HG03060 (cell line): ENCODE data around the gene CTCFL.
"Not testable (repeated sequence)": the region's sequence is repeated elsewhere in the genome, so short reads cannot be mapped to it uniquely, and the experiment has no call there.

ENCODE experiments used
- ATAC-seq: cut with Tn5 transposase; IDR thresholded peaks from one replicate; pipeline ENCODE4 v1.9.1; 2021; ENCODE audit warnings: low read depth, moderate number of reproducible peaks; ENCODE audit not compliant: unreplicated experiment

Gene CTCFL

GRCh38 chr20:57511709-57512108 is 13.2 kb downstream of the CTCFL start:
- ATAC-seq: not testable (repeated sequence)

GRCh38 chr20:57509665-57510237 is 15.2 kb downstream of the CTCFL start:
- no peak for ATAC-seq

GRCh38 chr20:57508831-57509230 is 16.1 kb downstream of the CTCFL start:
- ATAC-seq: no peak

GRCh38 chr20:57508381-57508780 is 16.6 kb downstream of the CTCFL start:
- no peak for ATAC-seq

- no peak for ATAC-seq
Observed at GRCh38 chr20:57507477-57507876, 17.5 kb downstream of the CTCFL start.

- ATAC-seq: no peak
Observed at GRCh38 chr20:57505979-57506378, 19.0 kb downstream of the CTCFL start.

GRCh38 chr20:57504411-57504810 is 20.5 kb downstream of the CTCFL start:
- ATAC-seq: no peak

- no peak for ATAC-seq
Observed at GRCh38 chr20:57503035-57503658, 21.8 kb downstream of the CTCFL start.

GRCh38 chr20:57502336-57502700 is 22.6 kb downstream of the CTCFL start:
- ATAC-seq: no peak

GRCh38 chr20:57501461-57502335 is 23.2 kb downstream of the CTCFL start:
- ATAC-seq: no peak

GRCh38 chr20:57500962-57501361 is 24.0 kb downstream of the CTCFL start:
- no peak for ATAC-seq

- no peak for ATAC-seq
Observed at GRCh38 chr20:57500235-57500634, 24.7 kb downstream of the CTCFL start.

- no peak for ATAC-seq
Observed at GRCh38 chr20:57499676-57500075, 25.3 kb downstream of the CTCFL start.

- no peak for ATAC-seq
Observed at GRCh38 chr20:57498425-57499400, 26.2 kb downstream of the CTCFL start.

- no peak for ATAC-seq
Observed at GRCh38 chr20:57496592-57496991, 28.3 kb downstream of the CTCFL start.

GRCh38 chr20:57495978-57496377 is 29.0 kb downstream of the CTCFL start:
- ATAC-seq: no peak

GRCh38 chr20:57493091-57493615 is 31.8 kb downstream of the CTCFL start:
- ATAC-seq: no peak

- no peak for ATAC-seq
Observed at GRCh38 chr20:57491373-57491772, 33.6 kb downstream of the CTCFL start.

- not testable (repeated sequence) for ATAC-seq
Observed at GRCh38 chr20:57488277-57488676, 36.7 kb downstream of the CTCFL start.

GRCh38 chr20:57485770-57486169 is 39.2 kb downstream of the CTCFL start:
- no peak for ATAC-seq
